Stimulated activated CD4-positive, alpha-beta T cell treated with anti-CD3 and anti-CD28 coated beads, Interleukin-15, amount 100 ng/mL, for 24 hours (primary cell): ENCODE results near the gene LAMTOR4.

ENCODE experiments used
- DNase-seq: peaks from one replicate; pipeline ENCODE4 v3.0.0-alpha.2; 2020

Gene LAMTOR4

DNA sequence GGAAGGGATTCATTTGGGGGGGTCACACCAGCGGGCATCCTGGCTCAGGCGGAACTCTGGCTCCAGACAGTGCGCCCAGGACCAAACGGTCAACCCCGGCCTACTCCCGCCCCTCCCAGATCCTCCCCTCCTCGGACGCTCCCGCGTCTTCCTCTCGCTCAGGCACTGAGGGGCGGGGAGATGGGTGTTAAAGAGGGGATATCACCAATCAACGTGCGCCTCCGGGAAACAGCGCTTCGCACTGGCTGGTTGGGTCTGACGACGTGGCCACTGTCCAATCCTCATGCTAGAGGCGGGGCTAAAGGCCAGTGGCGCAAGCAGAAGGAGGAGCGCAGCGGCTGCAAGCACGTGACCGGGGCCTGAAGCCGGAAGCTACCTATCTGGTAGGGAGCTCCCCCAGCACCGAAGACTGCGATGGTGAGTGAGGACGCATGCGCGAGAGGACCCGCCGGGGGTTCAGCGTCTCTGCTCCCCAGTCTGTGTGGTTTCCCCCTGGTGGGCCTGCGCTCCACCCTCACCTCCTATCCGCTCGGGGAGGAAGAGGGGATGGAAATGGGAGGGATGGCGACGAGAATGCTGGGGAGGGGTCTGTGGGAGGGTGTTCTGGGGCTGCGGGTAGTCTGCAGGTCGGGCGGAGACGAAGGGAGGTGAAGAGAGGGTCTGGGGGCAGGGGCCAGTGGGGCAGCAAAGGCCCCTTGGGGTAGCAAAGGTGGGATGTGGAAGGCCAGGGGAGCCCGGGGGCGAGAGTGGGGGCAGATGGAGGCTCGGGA is at the start of gene LAMTOR4:
TSS of gene LAMTOR4 (plus strand) at position 360 of the 770 bp plus-strand sequence. CDS start at position 415, 55 bp downstream.
- DNase-seq = peak; percentile 99

DNA sequence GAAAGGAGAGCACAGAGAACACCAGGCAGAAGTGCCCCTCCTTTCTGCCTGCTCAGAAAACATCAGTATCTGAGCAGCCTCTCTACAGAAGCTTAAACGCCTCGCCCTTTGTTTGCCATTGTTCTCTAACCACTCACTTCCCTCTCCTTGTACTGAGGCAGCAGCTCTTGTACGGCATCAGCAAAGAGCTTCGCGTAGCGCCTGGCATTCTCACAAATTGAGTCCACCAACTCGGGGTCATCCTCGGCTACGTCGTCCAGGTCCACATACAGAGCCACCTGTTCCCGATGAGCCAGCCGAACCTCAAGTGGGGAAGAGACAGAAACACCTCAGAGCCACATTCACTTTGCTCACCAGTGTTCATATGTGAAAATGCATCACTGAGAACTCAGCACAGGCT is 49.3 kb upstream of the LAMTOR4 start:
- no peak for DNase-seq

DNA sequence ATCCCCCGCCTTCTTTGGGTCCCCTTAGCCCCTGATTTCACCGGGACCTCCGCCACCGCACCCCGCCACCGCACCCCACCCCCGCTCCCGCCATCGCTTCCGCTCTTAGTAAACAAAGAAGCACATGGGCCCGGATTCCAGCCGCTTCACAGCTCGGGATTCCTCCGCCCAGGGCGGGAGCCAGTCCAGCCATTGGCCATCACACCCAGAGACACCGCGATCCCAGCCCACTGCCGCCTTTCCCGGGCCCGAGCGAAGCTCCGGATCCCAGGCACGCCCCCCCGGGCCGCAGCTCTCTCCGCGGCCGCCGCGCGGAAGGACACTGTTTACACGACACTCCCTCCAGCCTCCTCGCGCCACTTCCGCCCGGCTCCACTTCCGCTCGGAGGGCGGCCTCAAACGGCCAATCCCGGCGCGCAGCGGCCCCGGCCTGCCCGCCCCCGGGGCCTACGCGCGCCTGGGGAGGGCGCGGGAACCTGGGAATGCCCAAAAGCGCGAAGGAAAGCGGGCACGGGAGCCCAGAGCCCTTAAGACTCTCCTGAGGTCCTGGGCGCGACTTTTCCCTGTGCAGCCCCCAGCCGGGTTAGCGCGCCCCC is 48.2 kb upstream of the LAMTOR4 start:
- DNase-seq = peak; percentile 89

DNA sequence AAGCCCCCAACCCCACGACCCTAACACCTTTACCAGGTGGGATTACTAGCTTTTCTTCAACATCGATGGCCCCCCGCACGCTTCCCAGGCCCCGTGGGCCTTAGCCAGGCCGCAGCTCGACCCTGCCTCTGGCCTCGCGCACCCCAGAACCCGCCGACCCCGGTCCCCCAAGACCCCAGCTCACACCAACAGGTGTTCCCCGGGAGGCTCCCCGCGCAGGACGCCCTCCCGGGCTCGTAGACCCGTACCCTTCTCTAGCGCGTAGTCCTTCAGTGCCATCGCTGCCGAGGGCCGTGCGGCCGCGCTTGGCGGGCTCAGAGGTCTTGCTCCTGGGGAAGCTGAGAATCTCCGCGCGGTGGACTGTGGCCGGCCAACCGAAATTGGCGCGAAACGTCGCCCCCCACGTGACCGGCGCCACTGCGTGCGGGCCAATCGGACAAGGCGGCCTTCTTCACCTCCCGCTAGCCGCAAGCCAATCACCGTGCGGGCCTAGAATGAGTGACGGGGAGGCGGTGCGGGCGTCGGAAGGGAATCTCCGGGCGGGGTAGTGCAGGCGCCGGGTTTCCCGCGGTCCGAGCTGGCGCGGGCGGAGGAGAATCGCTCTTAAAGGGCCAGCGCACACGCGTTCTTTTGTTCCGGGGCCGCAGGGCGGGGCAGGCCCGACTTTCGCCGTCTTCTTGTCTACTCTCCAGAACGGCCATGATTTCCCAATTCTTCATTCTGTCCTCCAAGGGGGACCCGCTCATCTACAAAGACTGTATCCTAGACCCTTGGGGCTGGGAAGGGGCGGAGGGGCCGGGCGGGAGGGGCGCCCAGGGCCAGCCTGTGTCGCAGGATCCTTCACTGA is 47.5 kb upstream of the LAMTOR4 start, which contains the start of the genes AP4M1 and MCM7:
TSS of gene AP4M1 (plus strand) at position 628 of the 847 bp plus-strand sequence. CDS start at position 700, 72 bp downstream.
TSS of gene MCM7 (minus strand) at position 382 of the 847 bp plus-strand sequence. CDS start at position 279, 103 bp downstream.
- DNase-seq = peak; percentile 99

GRCh38 chr7:100102950-100103840 is 45.5 kb upstream of the LAMTOR4 start:
- DNase-seq = no peak

DNA sequence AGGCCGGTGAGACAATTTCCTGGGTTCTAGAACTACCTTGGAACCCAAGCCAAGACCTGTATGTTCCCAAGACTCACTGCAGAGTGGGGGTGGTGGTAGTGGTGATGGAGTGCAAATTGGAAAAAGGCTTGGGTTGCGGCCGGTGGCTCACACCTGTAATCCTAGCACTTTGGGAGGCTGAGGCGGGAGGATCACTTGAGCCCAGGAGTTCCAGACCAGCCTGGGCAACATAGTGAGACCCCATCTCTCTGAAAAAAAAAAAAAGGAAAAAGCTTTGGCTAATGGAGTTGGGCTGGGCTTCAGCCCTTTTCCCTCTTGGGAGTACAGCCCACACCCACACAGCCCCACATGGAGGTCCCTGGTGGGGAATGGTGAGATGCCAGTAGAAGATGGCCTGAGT is 43.2 kb upstream of the LAMTOR4 start:
- DNase-seq = no peak

DNA sequence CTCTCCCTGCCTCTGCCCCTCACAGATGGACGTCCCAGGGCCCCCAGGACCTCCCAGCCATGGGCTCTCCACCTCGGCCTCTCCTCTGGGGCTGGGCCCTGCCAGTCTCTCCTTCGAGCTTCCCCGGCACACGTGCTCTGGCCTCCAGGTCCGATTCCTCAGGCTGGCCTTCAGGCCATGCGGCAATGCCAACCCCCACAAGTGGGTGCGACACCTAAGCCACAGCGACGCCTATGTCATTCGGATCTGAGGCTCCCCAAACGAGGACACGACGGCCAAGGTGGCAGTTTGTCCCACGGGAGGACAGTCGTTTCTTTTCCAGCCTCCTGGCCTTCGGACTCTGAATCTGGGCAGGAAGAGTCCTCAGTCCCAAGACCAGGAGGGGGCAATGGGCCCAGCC is 42.1 kb upstream of the LAMTOR4 start:
- DNase-seq = no peak

DNA sequence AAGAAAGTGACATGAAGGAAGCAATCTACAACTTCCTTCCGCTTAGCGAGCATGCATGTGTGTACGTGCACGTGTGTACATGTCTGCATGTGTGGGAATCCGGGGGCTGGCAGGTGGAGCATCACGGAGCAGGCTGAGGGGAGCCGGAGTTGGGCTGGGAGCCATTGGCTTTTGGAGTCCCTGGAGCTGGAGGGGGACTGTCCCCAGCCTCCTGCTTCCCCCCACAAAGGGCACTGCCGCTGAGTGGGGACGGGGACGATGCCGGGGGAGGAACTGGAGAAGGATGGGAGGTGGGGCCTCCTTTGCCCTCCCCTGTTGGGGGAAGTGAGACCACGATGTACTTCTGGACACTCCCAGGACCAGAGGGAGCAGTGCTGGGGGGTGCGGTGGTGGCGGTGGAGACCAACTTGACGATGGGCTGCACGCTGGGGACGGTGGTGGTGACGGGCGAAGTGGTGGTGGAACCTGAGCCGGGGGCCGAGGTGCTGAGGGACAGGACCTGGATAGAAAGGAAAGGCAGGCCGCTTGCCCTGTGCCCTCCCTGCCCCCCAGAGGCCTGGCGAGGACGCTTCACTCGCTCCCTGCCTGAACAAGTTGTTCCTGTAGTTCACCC is 41.5 kb upstream of the LAMTOR4 start:
- DNase-seq = no peak

GRCh38 chr7:100107890-100108289 is 40.8 kb upstream of the LAMTOR4 start:
- DNase-seq = no peak

- DNase-seq = no peak
Observed at GRCh38 chr7:100109521-100110163, 39.1 kb upstream of the LAMTOR4 start.

- DNase-seq = no peak
Observed at GRCh38 chr7:100111156-100111555, 37.6 kb upstream of the LAMTOR4 start.

DNA sequence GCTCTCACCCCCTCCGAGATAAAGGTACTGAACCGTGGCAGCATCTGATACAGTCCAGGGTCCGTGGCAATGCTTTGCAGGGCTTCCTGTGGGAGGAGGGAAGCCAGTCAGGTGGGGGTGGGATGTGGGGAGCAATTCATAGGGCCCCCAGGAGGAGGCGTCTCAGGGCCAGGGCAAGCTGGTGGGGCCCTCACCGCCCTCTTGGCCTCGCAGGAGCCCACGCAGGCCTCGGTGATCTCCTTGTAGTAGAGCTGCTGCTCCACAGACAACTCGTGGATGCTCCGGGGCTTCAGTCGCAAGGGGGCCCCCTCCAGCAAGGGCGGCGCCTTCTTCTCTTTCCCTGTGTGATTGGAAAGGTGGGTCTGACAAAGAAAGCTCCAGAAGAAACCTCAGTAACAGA is 36.8 kb upstream of the LAMTOR4 start:
- DNase-seq = no peak

DNA sequence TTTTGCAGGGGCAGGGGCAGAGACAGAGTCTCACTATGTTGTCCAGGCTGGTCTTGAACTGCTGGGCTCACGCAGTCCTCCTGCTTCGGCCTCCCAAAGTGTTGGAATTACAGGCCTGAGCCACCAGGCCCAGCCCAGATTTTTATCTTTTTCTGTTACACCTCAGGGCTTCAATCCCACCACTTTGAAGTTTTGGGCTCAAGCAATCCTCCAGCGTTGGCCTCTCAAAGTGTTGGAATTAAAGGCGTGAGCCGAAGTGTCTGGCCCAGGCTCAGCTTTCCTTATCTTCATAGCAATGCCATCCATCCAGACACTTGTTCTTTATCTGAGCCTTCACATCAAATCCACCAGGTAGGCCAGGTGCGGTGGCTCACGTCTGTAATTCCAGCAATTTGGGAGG is 33.7 kb upstream of the LAMTOR4 start:
- DNase-seq = no peak

DNA sequence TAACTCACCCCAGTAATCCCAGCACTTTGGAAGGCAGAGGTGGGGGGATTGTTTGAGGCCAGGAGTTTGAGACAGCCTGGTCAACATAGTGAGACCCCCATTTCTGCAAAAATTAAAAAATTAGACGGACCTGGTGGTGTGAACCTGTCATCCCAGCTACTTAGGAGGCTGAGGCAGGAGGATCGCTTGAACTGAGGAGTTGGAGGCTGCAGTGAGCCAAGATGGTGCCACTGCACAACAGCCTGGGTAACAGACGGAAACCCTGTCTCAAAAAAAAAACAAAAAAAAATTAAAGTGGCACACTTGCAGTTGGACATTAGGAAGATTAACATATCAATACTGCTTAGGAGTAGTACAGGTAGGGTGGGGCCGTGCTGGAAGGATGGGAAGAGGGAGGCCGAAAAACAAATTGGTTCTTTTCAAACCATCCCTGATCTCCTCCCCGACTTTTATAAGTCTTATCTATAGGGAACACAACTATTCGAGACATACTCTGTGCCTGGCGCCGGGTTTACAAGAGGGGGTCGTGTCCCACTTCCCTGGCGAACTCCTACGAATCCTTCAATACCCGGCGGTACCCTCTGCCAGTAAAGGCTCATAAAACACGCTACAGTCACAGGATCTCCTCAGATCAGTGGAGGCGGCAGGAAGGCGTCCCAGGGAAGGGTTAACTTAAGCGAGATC is 30.2 kb upstream of the LAMTOR4 start:
- DNase-seq = no peak

GRCh38 chr7:100119072-100119969 is 29.4 kb upstream of the LAMTOR4 start, which contains the start of the genes CNPY4 and TAF6:
CNPY4 (plus strand) TSS chr7:100119634; CDS start chr7:100119745, 111 bp downstream.
TAF6 (minus strand) TSS chr7:100119358; CDS start chr7:100114209, 5,149 bp downstream.
- DNase-seq = peak; percentile 97

DNA sequence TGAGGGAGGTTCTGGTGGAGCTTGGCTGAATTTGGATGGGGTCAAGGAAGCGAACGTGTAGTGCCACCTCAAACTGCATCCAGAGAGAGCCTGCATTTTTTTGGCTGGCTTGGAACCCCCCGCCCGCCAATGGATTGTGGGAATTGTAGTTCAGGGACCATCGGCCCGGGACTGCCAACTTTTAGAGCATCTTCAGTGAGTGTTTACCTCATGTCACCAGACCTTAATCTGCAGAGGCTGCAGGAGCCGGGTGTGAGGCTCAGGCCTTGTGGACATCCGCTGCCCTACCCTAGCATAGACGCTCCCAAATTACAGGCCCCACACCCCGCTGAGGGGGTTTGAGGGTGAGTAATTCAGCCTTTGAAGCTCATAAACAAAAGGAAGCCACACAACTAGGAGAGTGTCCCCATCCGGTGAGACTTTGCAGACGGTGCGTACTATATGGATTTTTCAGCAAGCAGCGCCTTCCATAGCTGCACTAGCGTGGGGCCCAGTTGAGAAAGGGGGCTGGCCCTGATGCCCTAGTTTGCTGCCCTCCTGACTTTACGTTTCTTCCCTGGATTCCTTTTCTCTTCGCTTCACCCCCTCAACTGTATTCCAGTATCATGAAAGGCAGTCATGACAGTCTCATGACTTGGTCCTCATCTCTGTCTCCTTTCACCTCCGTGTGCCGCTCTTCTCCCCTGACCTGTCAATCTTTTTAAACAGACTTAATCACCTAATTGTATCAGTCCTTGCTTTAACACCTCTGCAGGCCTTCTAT is 28.6 kb upstream of the LAMTOR4 start:
- DNase-seq = peak; percentile 78

DNA sequence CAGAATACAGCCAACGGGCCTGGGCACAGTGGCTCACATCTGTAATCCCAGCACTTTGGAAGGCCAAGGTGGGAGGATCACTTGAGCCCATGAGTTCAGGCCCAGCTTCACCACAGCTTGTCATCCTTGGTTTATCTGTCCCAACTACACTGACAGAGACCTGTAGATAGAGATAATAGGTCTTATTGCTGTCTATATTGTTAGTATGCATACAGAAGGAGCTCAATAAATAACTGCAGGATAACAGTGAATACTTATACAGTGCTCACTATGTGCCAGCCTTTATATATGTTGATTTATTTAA is 28.0 kb upstream of the LAMTOR4 start:
- DNase-seq = no peak

GRCh38 chr7:100122067-100122466 is 26.7 kb upstream of the LAMTOR4 start:
- no peak for DNase-seq

- DNase-seq = no peak
Observed at GRCh38 chr7:100122568-100122967, 26.1 kb upstream of the LAMTOR4 start.
